WERI-Rb-1 (cell line): ENCODE results near the gene HSPA2.

Experiments used
- DNase-seq: peaks from one replicate; pipeline ENCODE4 v3.0.0-alpha.2; 2020
- H3K27ac ChIP-seq: fragments of 250-450 bp; sonication (Bioruptor Pico); 2 replicates; pipeline ENCODE4 v1.5.1; 2020; ENCODE audit warnings: mild to moderate bottlenecking, moderate library complexity
- H3K27me3 ChIP-seq: fragments of 250-450 bp; sonication (Bioruptor Pico); 2 replicates; pipeline ENCODE4 v1.5.1; 2021; ENCODE audit warnings: mild to moderate bottlenecking, low read depth, moderate library complexity; ENCODE audit not compliant: insufficient read depth, severe bottlenecking
- H3K36me3 ChIP-seq: fragments of 250-450 bp; sonication (Bioruptor Pico); 2 replicates; pipeline ENCODE4 v1.5.1; 2020; ENCODE audit warnings: mild to moderate bottlenecking, moderate library complexity
- H3K4me3 ChIP-seq: 2 replicates; pipeline ENCODE4 v1.5.1; 2011; ENCODE audit warnings: low read depth, mild to moderate bottlenecking, control low read depth, low read length
- H3K9me3 ChIP-seq: fragments of 250-450 bp; sonication (Bioruptor Pico); 2 replicates; pipeline ENCODE4 v1.5.1; 2021; ENCODE audit warnings: mild to moderate bottlenecking, moderate library complexity; ENCODE audit not compliant: severe bottlenecking
- CTCF ChIP-seq: IDR thresholded peaks from 2 replicates; pipeline ENCODE4 v1.5.1; 2011; ENCODE audit warnings: low read depth, mild to moderate bottlenecking, control low read depth, inconsistent platforms, low read length

Gene HSPA2

GRCh38 chr14:64581363-64581762 lies 40.8 kb downstream of the HSPA2 start:
- no peak for DNase-seq
- Histone ChIP-seq H3K9me3 (no peaks in the 10 kb centered on the region), H3K27me3 (no peaks in the 10 kb centered on the region), H3K36me3 (no peaks in the 10 kb centered on the region), H3K4me3 (no peak overlapping the region), H3K27ac (no peak overlapping the region)
- no peak for TF ChIP-seq CTCF

- H3K27me3 ChIP-seq: no peaks in the 10 kb centered on the region
- no peak overlapping the region for H3K27ac ChIP-seq
- H3K4me3 ChIP-seq: no peak overlapping the region
- H3K9me3 ChIP-seq: no peaks in the 10 kb centered on the region
- no peak for TF ChIP-seq CTCF
- H3K36me3 ChIP-seq: no peaks in the 10 kb centered on the region
- no peak for DNase-seq
Measured at GRCh38 chr14:64581817-64582216, 41.3 kb downstream of the HSPA2 start.

- no peak for DNase-seq
Measured at GRCh38 chr14:64584190-64584589, 43.6 kb downstream of the HSPA2 start.

GRCh38 chr14:64591809-64592208 lies 51.3 kb downstream of the HSPA2 start:
- Histone ChIP-seq H3K27me3 (no peaks in the 10 kb centered on the region), H3K4me3 (no peak overlapping the region), H3K9me3 (no peaks in the 10 kb centered on the region), H3K27ac (no peak overlapping the region), H3K36me3 (no peaks in the 10 kb centered on the region)
- no peak for TF ChIP-seq CTCF
- no peak for DNase-seq

More at GRCh38 chr14:64584190-64584589, 43.6 kb downstream of the HSPA2 start:
- TF ChIP-seq CTCF: no peak
- no peaks in the 10 kb centered on the region for H3K27me3 ChIP-seq
- no peaks in the 10 kb centered on the region for H3K9me3 ChIP-seq
- H3K36me3 ChIP-seq: no peaks in the 10 kb centered on the region
- no peak overlapping the region for H3K4me3 ChIP-seq
- H3K27ac ChIP-seq: no peak overlapping the region
